ENCODE measurements around the gene CNFN. TPM values are rescaled to one million over a fixed set of nuclear protein-coding genes. Genes with fewer than 3 reads are reported as not detected.

The CNFN gene
- total RNA-seq (2014; rRNA removed; shearing (Covaris generic)) = 6.7 TPM in 1 of 2 replicates, not detected in the other
- 54.5 and 71.5 TPM in 2 replicates for polyA plus RNA-seq (2016; fragmentation: Nextera tagmentation; extraction: Ambion mirVana)
- long read RNA-seq, partial matches to known transcripts = 21 of 21 reads
- long read RNA-seq, other reads (novel, unspliced or antisense) = 0 of 21 reads

- no peak for ATAC-seq
- Histone ChIP-seq H3K9me2 (ENCODE audit: insufficient read depth) (no peaks in the 10 kb centered on the region), H2AFZ (0 out of 2 replicates have a peak within 1 kb of the TSS, but pooled peaks have one; percentile 23), H3K27ac (ENCODE audit: low read depth) (no peak within 1 kb of the TSS), H3K4me1 (ENCODE audit: insufficient read depth) (no peaks in the 10 kb centered on the region; the same call in 1 of the 2 replicates), H3K4me3 (no peak within 1 kb of the TSS), H3K36me3 (ENCODE audit: insufficient read depth) (no peaks in the 10 kb centered on the region), H3K27me3 (ENCODE audit: insufficient read depth) (peaks cover 15% of the 10 kb centered on the region), H4K20me1 (replicated peaks; ENCODE audit: insufficient read depth) (no peaks in the 10 kb centered on the region), H3K4me2 (no peak within 1 kb of the TSS), H3F3A (replicated peaks; ENCODE audit: low read depth) (no peaks in the 10 kb centered on the region), H3K79me2 (replicated peaks; ENCODE audit: insufficient read depth) (no peaks in the 10 kb centered on the region)
- no peak for TF ChIP-seq ETS1 (IDR thresholded peaks at IDR 0.05)
- no peak for TF ChIP-seq NANOG (IDR thresholded peaks at IDR 0.05; ENCODE audit: borderline replicate concordance)
- no peak for TF ChIP-seq EZH2phosphoT487 (IDR thresholded peaks at IDR 0.05; ENCODE audit: unreplicated experiment)
- TF ChIP-seq EZH2 (IDR thresholded peaks at IDR 0.05; ENCODE audit: low read depth, unreplicated experiment) = no peak
- no peak for TF ChIP-seq CREB1 (CRISPR knock-in tag; IDR thresholded peaks at IDR 0.05; ENCODE audit: low read depth)
- no peak for TF ChIP-seq ZNF114 (CRISPR knock-in tag; IDR thresholded peaks at IDR 0.05)
- no peak for TF ChIP-seq ZNF331 (CRISPR knock-in tag; IDR thresholded peaks at IDR 0.05; ENCODE audit: low read depth)
- no peak for TF ChIP-seq JUNB (IDR thresholded peaks at IDR 0.05; ENCODE audit: unreplicated experiment)
- no peak for TF ChIP-seq STAT1 (IDR thresholded peaks at IDR 0.05; ENCODE audit: unreplicated experiment)
- no peak for TF ChIP-seq ZNF462 (CRISPR knock-in tag; IDR thresholded peaks at IDR 0.05)
- TF ChIP-seq REST (IDR thresholded peaks at IDR 0.05; ENCODE audit: unreplicated experiment) = no peak
- no peak for DNase-seq (ENCODE audit: low spot score)
- peak within 1 kb of the TSS; percentile 28; the same call in 1 of the 3 replicates for H3K4me3 Mint-ChIP-seq
- peaks cover 17% of the 10 kb centered on the region for H3K27me3 Mint-ChIP-seq (ENCODE audit: insufficient read depth, low read depth, poor library complexity)
- H3K36me3 Mint-ChIP-seq (ENCODE audit: low read depth) = peaks cover 3% of the 10 kb centered on the region; the same call in 1 of the 3 replicates
- no peak within 1 kb of the TSS for H3K27ac Mint-ChIP-seq
- H3K4me1 Mint-ChIP-seq = peaks cover 19% of the 10 kb centered on the region
- no peaks in the 10 kb centered on the region for H3K9me3 Mint-ChIP-seq
Measured at GRCh38 chr19:42389899-42390298, at the start of gene CNFN. Gene CNFN, minus strand, starts transcription at chr19:42390297. Its CDS starts 1,260 bp downstream, at chr19:42389037.
